HK-2 (cell line): ENCODE measurements around the gene RC3H1.

Experiments
- DNase-seq: peaks from one replicate; pipeline ENCODE4 v3.0.0-alpha.2; 2018; ENCODE audit not compliant: unreplicated experiment

Gene RC3H1

DNA sequence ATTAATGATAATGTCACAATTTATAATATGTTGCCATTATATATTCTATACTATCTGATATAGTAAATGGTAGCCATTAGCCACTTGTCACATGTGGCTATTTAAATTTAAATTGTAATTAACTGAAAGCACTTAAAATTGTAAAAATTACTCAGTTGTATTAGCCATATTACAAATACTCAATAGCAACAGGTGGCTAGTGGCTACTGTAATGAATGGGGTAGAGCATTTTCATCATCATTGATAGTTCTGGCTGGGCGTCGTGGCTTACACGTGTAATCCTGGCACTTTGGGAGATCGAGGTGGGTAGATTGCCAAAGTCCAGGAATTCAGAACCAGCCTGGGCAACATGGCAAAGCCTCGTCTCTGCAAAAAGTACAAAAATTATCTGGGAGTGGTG lies 137.5 kb downstream of the RC3H1 start:
- DNase-seq: no peak
